Measurements from ENCODE around the gene PLCD4. TPM values are rescaled to one million over a fixed set of nuclear protein-coding genes. Genes with fewer than 3 reads are reported as not detected.

PLCD4 gene
- total RNA-seq, 3 donors from 2014 or later, result 1.8 to 8.0 (median 2.6) TPM

DNA sequence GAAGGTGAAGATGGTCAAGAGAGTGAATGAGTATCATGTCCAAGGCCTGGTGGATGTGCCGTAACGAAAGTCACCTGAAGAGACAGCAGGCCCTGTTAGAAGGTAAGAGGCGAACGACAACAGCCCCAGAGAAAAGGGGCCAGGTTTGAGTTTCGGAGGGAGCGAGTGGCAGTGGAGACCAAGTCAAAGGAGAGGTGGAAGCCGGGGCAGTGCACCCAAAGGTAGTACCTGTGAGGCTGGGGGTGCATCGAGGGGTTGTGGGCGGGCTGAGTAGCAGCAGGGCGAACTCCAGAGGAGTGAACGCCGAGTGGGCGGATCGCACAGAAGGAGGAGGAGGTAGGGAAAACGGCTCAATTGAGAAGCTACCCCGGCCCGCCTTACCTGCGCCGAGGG is 39.9 kb upstream of the PLCD4 start:
- H3K4me1 ChIP-seq, result peaks cover 0 to 19% of the 10 kb centered on the region in 2 donors
- no peaks in the 10 kb centered on the region for H3K9me3 ChIP-seq
- peak overlapping the region; percentile 77 to 86 (median 82) for H3K4me3 ChIP-seq
- intact Hi-C loops (cut with DNase I; ENCODE audit: low total_unique reads), result no loop called here
- H3K27me3 ChIP-seq, result no peaks in the 10 kb centered on the region
- H3K27ac ChIP-seq, result peak overlapping the region; percentile 96 to 97
- no peaks in the 10 kb centered on the region for H3K36me3 ChIP-seq
- DNase-seq (ENCODE audit: low spot score in 2 of 2), result peak in 1 of 2 donors; percentile 63
- TF ChIP-seq POLR2AphosphoS5 (IDR thresholded peaks at IDR 0.05) (no peak), POLR2A (IDR thresholded peaks at IDR 0.05) (no peak)
- TF ChIP-seq, protein P1, sequence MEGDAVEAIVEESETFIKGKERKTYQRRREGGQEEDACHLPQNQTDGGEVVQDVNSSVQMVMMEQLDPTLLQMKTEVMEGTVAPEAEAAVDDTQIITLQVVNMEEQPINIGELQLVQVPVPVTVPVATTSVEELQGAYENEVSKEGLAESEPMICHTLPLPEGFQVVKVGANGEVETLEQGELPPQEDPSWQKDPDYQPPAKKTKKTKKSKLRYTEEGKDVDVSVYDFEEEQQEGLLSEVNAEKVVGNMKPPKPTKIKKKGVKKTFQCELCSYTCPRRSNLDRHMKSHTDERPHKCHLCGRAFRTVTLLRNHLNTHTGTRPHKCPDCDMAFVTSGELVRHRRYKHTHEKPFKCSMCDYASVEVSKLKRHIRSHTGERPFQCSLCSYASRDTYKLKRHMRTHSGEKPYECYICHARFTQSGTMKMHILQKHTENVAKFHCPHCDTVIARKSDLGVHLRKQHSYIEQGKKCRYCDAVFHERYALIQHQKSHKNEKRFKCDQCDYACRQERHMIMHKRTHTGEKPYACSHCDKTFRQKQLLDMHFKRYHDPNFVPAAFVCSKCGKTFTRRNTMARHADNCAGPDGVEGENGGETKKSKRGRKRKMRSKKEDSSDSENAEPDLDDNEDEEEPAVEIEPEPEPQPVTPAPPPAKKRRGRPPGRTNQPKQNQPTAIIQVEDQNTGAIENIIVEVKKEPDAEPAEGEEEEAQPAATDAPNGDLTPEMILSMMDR (IDR thresholded peaks at IDR 0.05), result peak in 1 of 3 donors; percentile 6

DNA sequence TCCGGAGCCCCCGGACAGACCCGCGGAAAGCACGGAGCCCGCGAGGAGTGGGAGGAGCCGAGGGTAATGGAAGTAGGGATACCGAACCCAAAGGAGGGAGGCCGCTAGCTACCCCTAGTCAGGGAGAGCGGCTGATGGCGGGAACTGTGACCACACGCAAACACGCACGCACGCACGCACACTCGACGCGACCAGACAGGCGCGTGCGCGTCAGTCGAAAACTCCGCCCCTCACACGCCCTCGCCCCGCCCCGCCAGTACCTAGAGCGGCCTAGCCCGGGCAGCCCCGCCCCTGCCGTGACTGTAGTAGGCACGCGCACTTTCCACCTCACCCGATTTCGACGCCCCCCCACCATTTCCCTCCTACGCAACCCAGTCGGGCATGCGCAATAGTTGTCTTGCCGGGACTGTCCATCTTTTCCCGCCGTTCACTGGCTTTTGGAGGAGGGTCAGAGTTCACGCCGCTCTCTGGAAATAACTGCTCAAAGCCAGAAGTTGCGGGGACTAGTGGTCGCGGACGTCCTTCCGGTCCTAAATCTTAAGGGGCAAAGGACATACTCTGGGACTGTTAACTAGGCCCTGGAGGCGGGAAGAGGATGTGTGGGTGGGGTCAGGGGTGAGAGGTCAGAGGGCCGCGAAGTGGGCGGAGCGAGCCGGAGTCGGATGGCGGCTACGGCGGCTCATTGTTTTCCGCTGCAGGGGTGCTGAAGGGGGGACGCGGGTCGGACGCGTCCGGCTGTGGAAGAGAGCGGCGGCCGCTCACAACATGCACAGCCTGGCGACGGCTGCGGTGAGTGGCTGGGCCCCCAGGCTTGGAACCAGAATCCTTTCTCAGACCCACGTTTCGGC is 39.3 kb upstream of the PLCD4 start, which contains the start of the genes CNOT9 and USP37:
Gene CNOT9, plus strand, starts transcription at position 650 of the 848 bp plus-strand sequence. Its CDS starts 116 bp downstream, at position 766.
Gene USP37, minus strand, starts transcription at position 162 of the 848 bp plus-strand sequence. CDS start 9,698 bp downstream, outside the sequence.
- H3K27me3 ChIP-seq, result no peaks in the 10 kb centered on the region

DNA sequence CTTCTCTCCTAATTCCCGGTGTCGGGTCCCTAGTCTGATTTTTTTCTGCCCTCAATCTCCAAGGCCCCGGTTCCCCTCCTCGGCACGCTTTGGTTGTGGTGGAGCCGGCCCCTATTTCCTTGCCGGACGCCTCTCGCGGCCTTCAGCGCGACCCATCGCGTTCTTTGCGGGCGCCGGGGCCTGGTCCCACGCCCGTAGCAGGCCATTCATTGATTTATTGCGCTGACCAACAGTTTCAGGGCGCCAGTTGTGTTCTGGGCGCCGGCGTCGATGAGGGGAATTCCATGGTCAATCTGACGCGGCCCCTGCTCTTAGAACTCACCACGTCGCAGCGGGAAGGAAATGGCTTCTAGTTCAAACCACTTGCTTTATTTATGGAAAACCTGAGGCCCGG is 38.7 kb upstream of the PLCD4 start:
- Histone ChIP-seq H3K4me1 (peaks cover 0 to 19% of the 10 kb centered on the region in 2 donors), H3K9me3 (no peaks in the 10 kb centered on the region), H3K27ac (peak overlapping the region; percentile 96 to 97), H3K36me3 (no peaks in the 10 kb centered on the region), H3K27me3 (no peaks in the 10 kb centered on the region), H3K4me3 (peak overlapping the region; percentile 77 to 86 (median 82))
- DNase-seq (ENCODE audit: low spot score in 2 of 2), result peak in 1 of 2 donors; percentile 55
- TF ChIP-seq, protein P1 (IDR thresholded peaks at IDR 0.05), result no peak
- TF ChIP-seq POLR2AphosphoS5 (IDR thresholded peaks at IDR 0.05) (no peak), POLR2A (IDR thresholded peaks at IDR 0.05) (no peak)
- intact Hi-C loops (cut with DNase I; ENCODE audit: low total_unique reads), result no loop called here

More for the DNA sequence above, 39.3 kb upstream of the PLCD4 start, which contains the start of the genes CNOT9 and USP37:
- Histone ChIP-seq H3K9me3 (no peaks in the 10 kb centered on the region), H3K27ac (peak within 1 kb of the TSS; percentile 96 to 97), H3K4me3 (peak within 1 kb of the TSS; percentile 77 to 86 (median 82)), H3K4me1 (peaks cover 0 to 19% of the 10 kb centered on the region in 2 donors), H3K36me3 (no peaks in the 10 kb centered on the region)
- intact Hi-C loops (cut with DNase I; ENCODE audit: low total_unique reads), result no loop called here
- peak; percentile 98 to 99 for DNase-seq (ENCODE audit: low spot score in 2 of 2)
- TF ChIP-seq POLR2AphosphoS5 (IDR thresholded peaks at IDR 0.05) (peak; percentile 85 to 95 (median 90)), POLR2A (IDR thresholded peaks at IDR 0.05) (peak; percentile 61)
- TF ChIP-seq, protein P1 (IDR thresholded peaks at IDR 0.05), result peak in 2 of 3 donors; percentile 5 to 37

DNA sequence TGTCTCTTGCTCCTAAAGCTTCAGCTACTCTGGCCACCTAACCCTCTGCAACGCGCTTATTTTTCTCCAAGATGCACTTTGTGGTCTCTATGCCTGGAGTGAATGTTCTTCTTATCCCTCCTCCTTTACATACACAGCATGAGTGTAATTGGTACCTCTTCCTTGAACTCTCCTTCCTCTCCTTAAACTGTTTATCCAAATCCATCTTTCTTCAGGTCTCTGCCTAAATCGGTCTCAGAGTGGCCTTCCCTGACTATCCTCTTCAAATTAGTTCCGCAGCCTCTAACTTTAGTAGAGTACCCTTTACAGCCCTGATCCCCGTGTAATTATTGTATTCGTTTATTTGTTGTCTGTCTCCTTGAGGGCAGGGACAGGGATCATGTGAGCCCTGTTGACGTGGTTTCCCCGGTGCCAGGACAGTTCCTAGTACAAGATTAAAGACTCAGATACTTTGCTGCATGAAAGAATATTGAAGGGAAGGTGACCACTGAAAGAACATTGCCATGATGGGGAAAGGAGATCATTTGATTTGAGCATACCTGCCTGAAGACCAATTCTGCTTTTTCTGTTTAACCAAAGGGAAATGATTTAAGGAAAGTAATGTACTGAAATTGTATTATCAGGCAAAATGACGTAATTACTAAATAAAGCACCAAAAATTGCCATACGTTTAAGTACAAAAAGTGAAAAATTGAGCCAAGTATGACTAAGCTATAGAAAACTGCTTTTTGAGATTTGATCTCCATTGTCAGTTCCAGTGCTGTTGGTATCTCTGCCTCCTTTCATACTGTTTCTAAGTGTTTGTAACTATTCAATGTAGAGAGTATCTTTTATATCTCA is 37.8 kb upstream of the PLCD4 start:
- H3K27me3 ChIP-seq, result no peaks in the 10 kb centered on the region
- H3K4me3 ChIP-seq, result peak overlapping the region; percentile 77 to 86 (median 82)
- DNase-seq (ENCODE audit: low spot score in 2 of 2), result no peak
- H3K27ac ChIP-seq, result peak overlapping the region; percentile 96 to 97
- H3K4me1 ChIP-seq, result peaks cover 0 to 19% of the 10 kb centered on the region in 2 donors
- no peaks in the 10 kb centered on the region for H3K9me3 ChIP-seq
- intact Hi-C loops (cut with DNase I; ENCODE audit: low total_unique reads), result no loop called here
- H3K36me3 ChIP-seq, result no peaks in the 10 kb centered on the region
- TF ChIP-seq, protein P1 (IDR thresholded peaks at IDR 0.05), result no peak
- TF ChIP-seq POLR2AphosphoS5 (IDR thresholded peaks at IDR 0.05), result peak in 1 of 3 donors; percentile 12
